ENCODE measurements around the gene CAPZB.

The CAPZB gene

GRCh38 chr1:19367584-19368041 lies 117.7 kb downstream of the CAPZB start:
- TF ChIP-seq CTCF (IDR thresholded peaks at IDR 0.05; ENCODE audit: unreplicated experiment in 3 of 3) = no peak
- peaks cover 3% of the 10 kb centered on the region for H3K27me3 Mint-ChIP-seq (ENCODE audit: low read depth)

GRCh38 chr1:19366599-19367536 lies 118.5 kb downstream of the CAPZB start:
- Mint-ChIP-seq H3K27me3 (ENCODE audit: low read depth) (peaks cover 3% of the 10 kb centered on the region), H3K9me3 (no peaks in the 10 kb centered on the region), H3K4me1 (peaks cover 17% of the 10 kb centered on the region), H3K27ac (peak overlapping the region in 1 of 3 experiments; percentile 28), H3K4me3 (no peak overlapping the region), H3K36me3 (ENCODE audit: low read depth) (peaks cover 3% of the 10 kb centered on the region)
- TF ChIP-seq CTCF (IDR thresholded peaks at IDR 0.05; ENCODE audit: unreplicated experiment in 3 of 3) = no peak

More at GRCh38 chr1:19367584-19368041, 117.7 kb downstream of the CAPZB start:
- Mint-ChIP-seq H3K36me3 (ENCODE audit: low read depth) (peaks cover 3% of the 10 kb centered on the region), H3K27ac (no peak overlapping the region), H3K4me1 (peaks cover 21% of the 10 kb centered on the region), H3K4me3 (no peak overlapping the region), H3K9me3 (no peaks in the 10 kb centered on the region)

- peaks cover 3% of the 10 kb centered on the region for H3K36me3 Mint-ChIP-seq (ENCODE audit: low read depth)
Observed at GRCh38 chr1:19365721-19366120, 119.6 kb downstream of the CAPZB start.

GRCh38 chr1:19363536-19364152 lies 121.7 kb downstream of the CAPZB start:
- peak overlapping the region; percentile 33 to 76 (median 51) for H3K27ac Mint-ChIP-seq
- H3K27me3 Mint-ChIP-seq (ENCODE audit: low read depth) = no peaks in the 10 kb centered on the region
- no peaks in the 10 kb centered on the region for H3K9me3 Mint-ChIP-seq
- TF ChIP-seq CTCF (IDR thresholded peaks at IDR 0.05; ENCODE audit: unreplicated experiment in 3 of 3) = no peak
- no peak overlapping the region for H3K4me3 Mint-ChIP-seq
- H3K4me1 Mint-ChIP-seq = peaks cover 30% of the 10 kb centered on the region
- peaks cover 3% of the 10 kb centered on the region for H3K36me3 Mint-ChIP-seq (ENCODE audit: low read depth)

More at GRCh38 chr1:19365721-19366120, 119.6 kb downstream of the CAPZB start:
- no peak for TF ChIP-seq CTCF (IDR thresholded peaks at IDR 0.05; ENCODE audit: unreplicated experiment in 3 of 3)
- H3K27ac Mint-ChIP-seq = peak overlapping the region in 1 of 3 experiments; percentile 10
- peaks cover 3% of the 10 kb centered on the region for H3K27me3 Mint-ChIP-seq (ENCODE audit: low read depth)
- H3K4me1 Mint-ChIP-seq = peaks cover 24% of the 10 kb centered on the region
- H3K9me3 Mint-ChIP-seq = no peaks in the 10 kb centered on the region
- no peak overlapping the region for H3K4me3 Mint-ChIP-seq

GRCh38 chr1:19361611-19362147 lies 123.7 kb downstream of the CAPZB start:
- no peaks in the 10 kb centered on the region for H3K9me3 Mint-ChIP-seq
- peaks cover 12% of the 10 kb centered on the region for H3K36me3 Mint-ChIP-seq (ENCODE audit: low read depth)
- peaks cover 24% of the 10 kb centered on the region for H3K4me1 Mint-ChIP-seq
- peak overlapping the region in 1 of 3 experiments; percentile 63 for H3K27ac Mint-ChIP-seq
- TF ChIP-seq CTCF (IDR thresholded peaks at IDR 0.05; ENCODE audit: unreplicated experiment in 3 of 3) = no peak
- no peak overlapping the region for H3K4me3 Mint-ChIP-seq
- no peaks in the 10 kb centered on the region for H3K27me3 Mint-ChIP-seq (ENCODE audit: low read depth)
